ENCODE data around the gene CNOT8.

GRCh38 chr5:154815025-154815424, 43.4 kb upstream of the CNOT8 start:
- TF ChIP-seq CTCF (conservative IDR thresholded peaks at IDR 0.05; ENCODE audit: low read length), result no peak
- no peak for TF ChIP-seq EZH2phosphoT487 (IDR thresholded peaks at IDR 0.05; ENCODE audit: borderline replicate concordance, low read depth, low read length)

Data from OCI-LY7 (cell line).